GM12892 (cell line): ENCODE data around the gene PRR23C.

Experiments
- POLR2A ChIP-seq: IDR thresholded peaks from 2 replicates; pipeline ENCODE4 v1.6.1; 2011; ENCODE audit warnings: low read depth, low read length, control low read depth
- POLR2AphosphoS5 ChIP-seq: IDR thresholded peaks from 2 replicates; pipeline ENCODE4 v1.6.1; 2011; ENCODE audit warnings: low read depth, low read length, control low read depth
- TAF1 ChIP-seq: IDR thresholded peaks from 2 replicates; pipeline ENCODE4 v1.6.1; 2011; ENCODE audit warnings: low read depth, mild to moderate bottlenecking, control low read depth, low read length, borderline replicate concordance

- TF ChIP-seq POLR2AphosphoS5 (no peak), TAF1 (no peak), POLR2A (no peak)
Measured at GRCh38 chr3:139024968-139025367, 19.7 kb downstream of the PRR23C start.
